ENCODE data around the gene HSPA12A.

Gene HSPA12A

DNA sequence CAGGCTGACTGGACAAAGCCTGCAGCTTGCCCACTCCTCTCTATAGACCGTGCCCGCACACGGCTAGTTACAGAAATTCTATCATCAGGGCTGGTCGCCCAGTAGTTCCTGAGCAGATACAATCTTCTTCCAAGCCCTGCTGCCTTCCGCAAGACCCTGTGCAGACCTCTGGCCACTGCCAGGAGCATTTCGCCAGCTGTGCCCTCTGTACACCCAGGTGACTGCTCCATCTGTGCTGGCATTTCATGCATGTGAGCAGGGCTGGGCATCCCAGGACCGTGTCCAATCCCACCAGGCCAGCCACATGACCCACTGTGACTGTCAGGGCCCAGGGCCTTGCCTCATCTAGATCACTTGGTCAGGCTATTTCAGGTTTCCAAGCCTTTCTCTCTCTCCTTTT lies 36.9 kb downstream of the HSPA12A start:
- H3K79me1 ChIP-seq (ENCODE audit: low read length), result no peaks in the 10 kb centered on the region
- H3K4me3 ChIP-seq (ENCODE audit: low read depth, low read length), result no peak overlapping the region
- H3K9ac ChIP-seq (ENCODE audit: low read length), result no peak overlapping the region
- no peak overlapping the region for H2BK120ac ChIP-seq (ENCODE audit: insufficient read depth, low read length, poor library complexity)
- no peak overlapping the region for H2AFZ ChIP-seq (ENCODE audit: insufficient read depth, low read length, poor library complexity)
- H3K23ac ChIP-seq (ENCODE audit: low read length), result no peak overlapping the region
- no CpG with 5 or more reads among the region's 7 CpGs for WGBS (ENCODE audit: extremely low coverage, insufficient coverage, insufficient read length)
- no peak overlapping the region for H2AK5ac ChIP-seq (ENCODE audit: low read length)
- H3K4ac ChIP-seq (ENCODE audit: low read depth, low read length), result no peak overlapping the region
- H3K18ac ChIP-seq (ENCODE audit: low read length), result no peak overlapping the region
- H2BK12ac ChIP-seq (ENCODE audit: low read length), result no peak overlapping the region
- H4K8ac ChIP-seq (ENCODE audit: low read depth, low read length), result no peak overlapping the region
- no peak overlapping the region for H2BK5ac ChIP-seq (ENCODE audit: low read depth, low read length, poor library complexity)
- H3K36me3 ChIP-seq (ENCODE audit: control insufficient read depth in 1 of 2, insufficient read depth in 2 of 2, low read length in 2 of 2), result no peaks in the 10 kb centered on the region
- no peak overlapping the region for H3K27ac ChIP-seq (ENCODE audit: low read depth, low read length)
- no peaks in the 10 kb centered on the region for H3K9me3 ChIP-seq (ENCODE audit: insufficient read depth, low read depth, low read length)
- no peaks in the 10 kb centered on the region for H3K79me2 ChIP-seq (ENCODE audit: control insufficient read depth, insufficient read depth, low read length, poor library complexity)
- H3K14ac ChIP-seq (ENCODE audit: low read length), result no peak overlapping the region
- H3K4me2 ChIP-seq (ENCODE audit: low read length), result no peak overlapping the region
- no peaks in the 10 kb centered on the region for H3K27me3 ChIP-seq (ENCODE audit: insufficient read depth, low read length)
- DNase-seq, result no peak
- H4K12ac ChIP-seq (ENCODE audit: low read depth, low read length), result no peak overlapping the region
- H3K4me1 ChIP-seq (ENCODE audit: control insufficient read depth in 1 of 2, insufficient read depth in 2 of 2, low read length in 2 of 2), result no peaks in the 10 kb centered on the region
- no peak overlapping the region for H4K91ac ChIP-seq (ENCODE audit: low read depth, low read length)

DNA sequence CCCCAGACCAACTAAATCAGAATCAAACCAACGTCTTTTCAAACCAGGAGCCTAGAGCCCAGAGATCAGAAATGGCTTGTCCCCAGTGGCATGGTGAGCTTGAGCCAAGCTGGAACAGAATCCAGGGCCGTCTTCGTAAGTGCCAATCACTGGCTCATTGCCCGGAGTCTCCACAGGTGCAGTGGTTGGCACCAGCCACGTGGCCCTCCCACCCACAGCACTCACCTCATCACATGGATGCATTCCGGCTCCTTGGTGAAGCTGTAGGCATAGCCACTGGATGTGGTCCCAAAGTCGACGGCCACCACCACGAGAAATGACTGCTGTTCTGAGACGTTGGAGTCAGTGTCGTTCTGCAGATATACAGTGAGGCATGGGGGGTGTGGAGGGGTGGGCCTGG lies 37.4 kb downstream of the HSPA12A start:
- H2BK5ac ChIP-seq (ENCODE audit: low read depth, low read length, poor library complexity), result no peak overlapping the region
- DNase-seq, result no peak
- H3K23ac ChIP-seq (ENCODE audit: low read length), result no peak overlapping the region
- no peak overlapping the region for H3K4me3 ChIP-seq (ENCODE audit: low read depth, low read length)
- no peak overlapping the region for H2BK120ac ChIP-seq (ENCODE audit: insufficient read depth, low read length, poor library complexity)
- no peak overlapping the region for H4K8ac ChIP-seq (ENCODE audit: low read depth, low read length)
- H2AK5ac ChIP-seq (ENCODE audit: low read length), result no peak overlapping the region
- H3K9ac ChIP-seq (ENCODE audit: low read length), result no peak overlapping the region
- no CpG with 5 or more reads among the region's 11 CpGs for WGBS (ENCODE audit: extremely low coverage, insufficient coverage, insufficient read length)
- no peak overlapping the region for H3K4ac ChIP-seq (ENCODE audit: low read depth, low read length)
- H3K9me3 ChIP-seq (ENCODE audit: insufficient read depth, low read depth, low read length), result no peaks in the 10 kb centered on the region
- no peaks in the 10 kb centered on the region for H3K79me1 ChIP-seq (ENCODE audit: low read length)
- no peaks in the 10 kb centered on the region for H3K79me2 ChIP-seq (ENCODE audit: control insufficient read depth, insufficient read depth, low read length, poor library complexity)
- no peaks in the 10 kb centered on the region for H3K27me3 ChIP-seq (ENCODE audit: insufficient read depth, low read length)
- no peak overlapping the region for H2BK12ac ChIP-seq (ENCODE audit: low read length)
- H3K27ac ChIP-seq (ENCODE audit: low read depth, low read length), result no peak overlapping the region
- H3K18ac ChIP-seq (ENCODE audit: low read length), result no peak overlapping the region
- no peak overlapping the region for H2AFZ ChIP-seq (ENCODE audit: insufficient read depth, low read length, poor library complexity)
- H3K14ac ChIP-seq (ENCODE audit: low read length), result no peak overlapping the region
- H3K4me2 ChIP-seq (ENCODE audit: low read length), result no peak overlapping the region
- H3K36me3 ChIP-seq (ENCODE audit: control insufficient read depth in 1 of 2, insufficient read depth in 2 of 2, low read length in 2 of 2), result no peaks in the 10 kb centered on the region
- no peak overlapping the region for H4K91ac ChIP-seq (ENCODE audit: low read depth, low read length)
- no peak overlapping the region for H4K12ac ChIP-seq (ENCODE audit: low read depth, low read length)
- no peaks in the 10 kb centered on the region for H3K4me1 ChIP-seq (ENCODE audit: control insufficient read depth in 1 of 2, insufficient read depth in 2 of 2, low read length in 2 of 2)

DNA sequence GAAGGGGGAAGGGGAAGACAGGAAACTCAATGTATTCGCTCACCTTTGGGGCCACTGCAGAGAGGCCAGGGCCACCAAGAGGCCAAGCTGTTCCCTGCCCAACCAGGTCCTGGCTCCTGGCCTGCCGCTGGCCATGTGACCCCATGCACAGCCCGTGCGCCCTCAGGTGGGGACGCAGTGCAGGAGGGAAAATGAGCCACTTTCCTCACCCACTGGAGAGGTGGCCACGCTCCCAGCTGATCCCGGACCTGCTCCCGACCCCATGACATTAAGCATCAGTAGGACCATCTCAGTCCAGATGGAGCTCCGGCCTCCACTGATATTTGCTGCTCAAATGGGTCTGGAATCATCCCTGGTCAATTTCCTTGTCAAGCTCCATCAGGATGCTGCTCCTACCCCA lies 40.2 kb downstream of the HSPA12A start:
- no peak overlapping the region for H4K8ac ChIP-seq (ENCODE audit: low read depth, low read length)
- H2BK12ac ChIP-seq (ENCODE audit: low read length), result no peak overlapping the region
- H3K14ac ChIP-seq (ENCODE audit: low read length), result no peak overlapping the region
- H3K4me2 ChIP-seq (ENCODE audit: low read length), result no peak overlapping the region
- no peak overlapping the region for H2AFZ ChIP-seq (ENCODE audit: insufficient read depth, low read length, poor library complexity)
- H3K79me1 ChIP-seq (ENCODE audit: low read length), result no peaks in the 10 kb centered on the region
- no peak for DNase-seq
- H3K9ac ChIP-seq (ENCODE audit: low read length), result no peak overlapping the region
- H3K4ac ChIP-seq (ENCODE audit: low read depth, low read length), result no peak overlapping the region
- no peaks in the 10 kb centered on the region for H3K27me3 ChIP-seq (ENCODE audit: insufficient read depth, low read length)
- H2AK5ac ChIP-seq (ENCODE audit: low read length), result no peak overlapping the region
- no peak overlapping the region for H3K4me3 ChIP-seq (ENCODE audit: low read depth, low read length)
- WGBS (ENCODE audit: extremely low coverage, insufficient coverage, insufficient read length), result no CpG with 5 or more reads among the region's 9 CpGs
- H2BK5ac ChIP-seq (ENCODE audit: low read depth, low read length, poor library complexity), result no peak overlapping the region
- H3K4me1 ChIP-seq (ENCODE audit: control insufficient read depth in 1 of 2, insufficient read depth in 2 of 2, low read length in 2 of 2), result no peaks in the 10 kb centered on the region
- H3K36me3 ChIP-seq (ENCODE audit: control insufficient read depth in 1 of 2, insufficient read depth in 2 of 2, low read length in 2 of 2), result no peaks in the 10 kb centered on the region
- no peaks in the 10 kb centered on the region for H3K79me2 ChIP-seq (ENCODE audit: control insufficient read depth, insufficient read depth, low read length, poor library complexity)
- H3K9me3 ChIP-seq (ENCODE audit: insufficient read depth, low read depth, low read length), result no peaks in the 10 kb centered on the region
- no peak overlapping the region for H4K12ac ChIP-seq (ENCODE audit: low read depth, low read length)
- no peak overlapping the region for H3K23ac ChIP-seq (ENCODE audit: low read length)
- H3K27ac ChIP-seq (ENCODE audit: low read depth, low read length), result no peak overlapping the region
- no peak overlapping the region for H3K18ac ChIP-seq (ENCODE audit: low read length)
- no peak overlapping the region for H4K91ac ChIP-seq (ENCODE audit: low read depth, low read length)
- no peak overlapping the region for H2BK120ac ChIP-seq (ENCODE audit: insufficient read depth, low read length, poor library complexity)

DNA sequence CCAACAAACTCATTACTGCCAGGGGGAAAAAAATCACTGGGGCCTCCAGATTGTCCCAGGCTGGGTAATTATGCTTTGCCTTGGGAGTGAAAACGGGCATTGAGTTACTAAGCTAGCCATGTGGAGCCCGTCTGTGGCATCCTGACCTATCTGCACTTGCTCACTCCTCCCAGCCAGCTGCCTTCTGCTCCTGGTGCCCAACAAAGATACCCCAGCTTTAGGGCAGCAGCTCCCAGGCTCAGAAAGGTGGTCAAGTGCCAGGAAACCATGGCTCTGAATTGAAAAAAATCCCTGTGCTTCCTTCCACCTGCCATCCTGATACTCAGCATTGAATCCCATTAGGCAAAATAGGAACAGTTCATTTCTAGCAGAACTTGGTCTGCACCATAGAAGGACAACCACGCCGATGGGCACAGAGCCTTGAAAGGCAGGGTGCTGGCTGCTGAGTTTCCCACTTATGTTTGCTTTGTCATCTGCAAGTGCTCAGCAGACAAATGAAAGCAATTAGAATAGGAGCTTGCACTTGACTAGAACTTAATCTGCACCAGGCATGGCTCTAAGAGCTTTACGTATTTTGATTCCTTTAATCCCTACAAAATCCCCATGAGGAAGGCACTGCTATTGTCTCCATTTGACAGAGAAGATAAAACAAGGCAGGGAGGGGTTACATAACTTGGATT lies 42.8 kb downstream of the HSPA12A start:
- no CpG with 5 or more reads among the region's 5 CpGs for WGBS (ENCODE audit: extremely low coverage, insufficient coverage, insufficient read length)

More for the DNA sequence above, 42.8 kb downstream of the HSPA12A start:
- H3K4me2 ChIP-seq (ENCODE audit: low read length), result no peak overlapping the region
- H3K9me3 ChIP-seq (ENCODE audit: insufficient read depth, low read depth, low read length), result no peaks in the 10 kb centered on the region
- no peak overlapping the region for H2BK12ac ChIP-seq (ENCODE audit: low read length)
- H3K9ac ChIP-seq (ENCODE audit: low read length), result no peak overlapping the region
- H4K8ac ChIP-seq (ENCODE audit: low read depth, low read length), result no peak overlapping the region
- no peak overlapping the region for H3K4ac ChIP-seq (ENCODE audit: low read depth, low read length)
- H2AFZ ChIP-seq (ENCODE audit: insufficient read depth, low read length, poor library complexity), result no peak overlapping the region
- no peaks in the 10 kb centered on the region for H3K36me3 ChIP-seq (ENCODE audit: control insufficient read depth in 1 of 2, insufficient read depth in 2 of 2, low read length in 2 of 2)
- no peak overlapping the region for H4K12ac ChIP-seq (ENCODE audit: low read depth, low read length)
- no peak for DNase-seq
- no peak overlapping the region for H3K27ac ChIP-seq (ENCODE audit: low read depth, low read length)
- no peak overlapping the region for H2AK5ac ChIP-seq (ENCODE audit: low read length)
- H4K91ac ChIP-seq (ENCODE audit: low read depth, low read length), result no peak overlapping the region
- no peak overlapping the region for H2BK120ac ChIP-seq (ENCODE audit: insufficient read depth, low read length, poor library complexity)
- no peaks in the 10 kb centered on the region for H3K27me3 ChIP-seq (ENCODE audit: insufficient read depth, low read length)
- no peak overlapping the region for H3K23ac ChIP-seq (ENCODE audit: low read length)
- H3K18ac ChIP-seq (ENCODE audit: low read length), result no peak overlapping the region
- no peaks in the 10 kb centered on the region for H3K4me1 ChIP-seq (ENCODE audit: control insufficient read depth in 1 of 2, insufficient read depth in 2 of 2, low read length in 2 of 2)
- no peaks in the 10 kb centered on the region for H3K79me2 ChIP-seq (ENCODE audit: control insufficient read depth, insufficient read depth, low read length, poor library complexity)
- H3K79me1 ChIP-seq (ENCODE audit: low read length), result no peaks in the 10 kb centered on the region
- no peak overlapping the region for H2BK5ac ChIP-seq (ENCODE audit: low read depth, low read length, poor library complexity)
- H3K4me3 ChIP-seq (ENCODE audit: low read depth, low read length), result no peak overlapping the region
- H3K14ac ChIP-seq (ENCODE audit: low read length), result no peak overlapping the region
